Astrocyte (in vitro differentiated cells and primary cell): ENCODE measurements around the gene DGKB.

ENCODE experiments used
- CTCF ChIP-seq: IDR thresholded peaks from 2 replicates; pipeline ENCODE4 v1.5.1; 2011; ENCODE audit warnings: low read depth, mild to moderate bottlenecking, inconsistent platforms, low read length, moderate library complexity; ENCODE audit not compliant: insufficient read depth
- EZH2 ChIP-seq: IDR thresholded peaks from 2 replicates; pipeline ENCODE4 v1.6.1; 2012; ENCODE audit warnings: mild to moderate bottlenecking, low read length, inconsistent platforms; ENCODE audit not compliant: insufficient read depth

DNA sequence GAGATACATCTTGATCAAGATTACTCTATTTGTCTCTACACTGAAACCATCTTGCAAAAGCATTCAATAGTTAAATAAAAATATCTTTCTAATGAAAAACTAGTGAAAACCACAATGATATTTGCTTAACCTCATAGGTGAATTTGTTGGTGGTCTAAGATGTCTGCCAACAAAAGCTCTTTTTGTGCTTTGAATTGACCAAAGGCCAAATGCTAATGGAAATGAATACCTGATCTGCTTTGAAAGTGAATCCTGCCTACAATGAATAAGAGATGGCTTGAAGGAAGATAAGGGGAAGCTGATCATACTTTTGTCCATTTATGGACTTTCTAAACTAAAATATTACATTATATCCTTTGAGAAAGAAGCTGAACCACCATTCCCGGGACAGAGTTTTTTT is 684.2 kb downstream of the DGKB start:
- TF ChIP-seq EZH2 (no peak), CTCF (no peak)
